IPS DF 6.9 (cell line): Measurements from ENCODE around the gene ST3GAL2.
"Not testable (repeated sequence)": the region's sequence is repeated elsewhere in the genome, so short reads cannot be mapped to it uniquely, and the experiment has no call there.

Source experiments
- DNase-seq: peaks from one replicate; pipeline ENCODE4 v3.0.0-alpha.2; 2013; ENCODE audit warnings: low read depth, low spot score
- H3K27ac ChIP-seq: one replicate; pipeline ENCODE4 v1.5.1; 2013; ENCODE audit warnings: low read length, control low read depth
- H3K27me3 ChIP-seq: 2 replicates; pipeline ENCODE4 v1.6.1; 2013; ENCODE audit warnings: mild to moderate bottlenecking, low read length; ENCODE audit not compliant: control insufficient read depth, insufficient read depth
- H3K36me3 ChIP-seq: 2 replicates; pipeline ENCODE4 v1.6.1; 2013; ENCODE audit warnings: low read length; ENCODE audit not compliant: control insufficient read depth, insufficient read depth
- H3K4me1 ChIP-seq: 2 replicates; pipeline ENCODE4 v1.6.1; 2013; ENCODE audit warnings: low read length; ENCODE audit not compliant: control insufficient read depth, insufficient read depth
- H3K4me3 ChIP-seq: 2 replicates; pipeline ENCODE4 v1.5.1; 2013; ENCODE audit warnings: mild to moderate bottlenecking, low read length
- H3K9me3 ChIP-seq: 2 replicates; pipeline ENCODE4 v1.6.1; 2013; ENCODE audit warnings: low read length, inconsistent platforms; ENCODE audit not compliant: control insufficient read depth, insufficient read depth
- WGBS: extraction: QIAGEN DNeasy Blood & Tissue Kit; methylation state at CpG from one replicate; pipeline ENCODE4 v1.1.7; 2013; ENCODE audit warnings: mixed read lengths, missing lambda C conversion rate; ENCODE audit not compliant: insufficient read length, insufficient coverage; 5-methylcytosine and 5-hydroxymethylcytosine counted together

Gene ST3GAL2

GRCh38 chr16:70364399-70364798 is 74.5 kb downstream of the ST3GAL2 start:
- no CpG with 5 or more reads among the region's 5 CpGs for WGBS
- H3K4me1 ChIP-seq: no peaks in the 10 kb centered on the region

DNA sequence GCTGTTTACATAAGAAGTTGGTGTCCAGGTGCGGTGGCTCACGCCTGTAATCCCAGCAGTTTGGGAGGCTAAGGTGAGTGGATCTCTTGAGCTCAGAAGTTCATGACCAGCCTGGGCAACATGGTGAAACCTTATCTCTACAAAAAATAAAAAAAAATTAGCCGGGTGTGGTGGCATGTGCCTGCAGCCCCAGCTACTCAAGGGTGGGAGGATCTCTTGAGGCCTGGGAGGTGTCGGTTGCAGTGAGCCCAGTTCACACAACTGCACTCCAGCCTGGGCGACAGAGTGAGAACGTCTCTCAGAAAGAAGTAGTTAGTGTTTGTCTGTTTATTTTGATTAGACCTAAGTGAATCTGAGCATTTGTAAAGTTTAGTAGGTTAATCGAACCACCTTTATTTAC is 79.3 kb downstream of the ST3GAL2 start:
- H3K27me3 ChIP-seq: no peaks in the 10 kb centered on the region
- peaks cover 22% of the 10 kb centered on the region; the same call in 1 of the 2 replicates for H3K36me3 ChIP-seq
- H3K9me3 ChIP-seq: no peaks in the 10 kb centered on the region
- H3K4me3 ChIP-seq: no peak overlapping the region
- H3K4me1 ChIP-seq: no peaks in the 10 kb centered on the region
- DNase-seq: no peak
- H3K27ac ChIP-seq: no peak overlapping the region
- WGBS: no CpG with 5 or more reads among the region's 7 CpGs

More at GRCh38 chr16:70364399-70364798, 74.5 kb downstream of the ST3GAL2 start:
- H3K36me3 ChIP-seq: peaks cover 29% of the 10 kb centered on the region
- no peaks in the 10 kb centered on the region for H3K9me3 ChIP-seq
- no peaks in the 10 kb centered on the region for H3K27me3 ChIP-seq
- DNase-seq: no peak
- H3K4me3 ChIP-seq: no peak overlapping the region
- no peak overlapping the region for H3K27ac ChIP-seq

DNA sequence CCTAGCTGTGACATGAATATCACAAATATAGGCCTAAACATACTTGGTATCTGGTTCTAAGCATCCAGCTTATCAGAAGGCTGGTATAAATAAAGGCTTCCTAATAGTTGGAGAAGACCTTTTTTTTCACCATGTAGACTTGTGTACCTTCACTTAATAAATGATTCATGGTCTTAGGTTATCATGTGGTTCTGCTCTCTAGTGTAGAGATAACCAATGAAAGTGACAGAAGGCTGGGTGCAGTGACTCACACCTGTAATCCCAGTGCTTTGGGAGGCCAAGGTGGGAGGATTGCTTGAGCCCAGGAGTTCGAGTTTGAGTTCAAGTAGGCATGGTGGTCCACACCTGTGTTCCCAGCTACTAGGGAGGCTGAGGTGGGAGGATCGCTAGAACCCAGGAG is 89.1 kb downstream of the ST3GAL2 start:
- Histone ChIP-seq H3K4me1 (no peaks in the 10 kb centered on the region), H3K9me3 (no peaks in the 10 kb centered on the region), H3K4me3 (no peak overlapping the region), H3K27ac (no peak overlapping the region), H3K36me3 (peaks cover 2% of the 10 kb centered on the region; the same call in 1 of the 2 replicates), H3K27me3 (no peaks in the 10 kb centered on the region)
- no CpG with 5 or more reads among the region's 2 CpGs for WGBS
- no peak for DNase-seq

GRCh38 chr16:70348991-70349390 is 89.9 kb downstream of the ST3GAL2 start:
- Histone ChIP-seq H3K27ac (no peak overlapping the region), H3K4me1 (no peaks in the 10 kb centered on the region), H3K9me3 (no peaks in the 10 kb centered on the region), H3K4me3 (no peak overlapping the region), H3K27me3 (no peaks in the 10 kb centered on the region), H3K36me3 (peaks cover 2% of the 10 kb centered on the region; the same call in 1 of the 2 replicates)
- DNase-seq: no peak
- no CpG with 5 or more reads among the region's 2 CpGs for WGBS

- H3K9me3 ChIP-seq: no peaks in the 10 kb centered on the region
- no peaks in the 10 kb centered on the region for H3K27me3 ChIP-seq
- peak overlapping the region; percentile 77; the same call in 1 of the 2 replicates for H3K4me3 ChIP-seq
- no CpG with 5 or more reads among the region's 10 CpGs for WGBS
- no peak for DNase-seq
- H3K4me1 ChIP-seq: no peaks in the 10 kb centered on the region
- H3K36me3 ChIP-seq: no peaks in the 10 kb centered on the region; the same call in 1 of the 2 replicates
- no peak overlapping the region for H3K27ac ChIP-seq
Observed at GRCh38 chr16:70345840-70346239, 93.1 kb downstream of the ST3GAL2 start.

DNA sequence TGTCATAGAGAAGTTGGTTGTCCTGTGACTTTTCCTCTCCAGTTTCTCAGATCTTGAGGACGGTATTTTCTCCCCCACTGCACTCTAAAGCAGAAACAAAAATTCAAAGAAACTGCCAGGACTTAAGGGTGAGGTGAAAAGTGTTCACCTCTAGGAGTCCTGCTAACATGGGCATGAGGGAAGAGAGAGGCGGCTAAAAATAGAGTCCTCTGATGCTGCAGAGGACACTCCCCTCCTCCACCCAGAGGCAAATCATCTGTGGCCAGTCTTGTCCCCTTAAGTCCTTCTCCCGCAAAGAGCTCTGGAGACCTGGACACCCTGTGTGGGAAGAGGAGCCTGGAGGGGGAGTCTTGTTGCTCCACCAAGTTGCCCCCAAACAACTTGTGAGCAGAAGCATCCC is 96.9 kb downstream of the ST3GAL2 start:
- no CpG with 5 or more reads among the region's 3 CpGs for WGBS
- no peak for DNase-seq

DNA sequence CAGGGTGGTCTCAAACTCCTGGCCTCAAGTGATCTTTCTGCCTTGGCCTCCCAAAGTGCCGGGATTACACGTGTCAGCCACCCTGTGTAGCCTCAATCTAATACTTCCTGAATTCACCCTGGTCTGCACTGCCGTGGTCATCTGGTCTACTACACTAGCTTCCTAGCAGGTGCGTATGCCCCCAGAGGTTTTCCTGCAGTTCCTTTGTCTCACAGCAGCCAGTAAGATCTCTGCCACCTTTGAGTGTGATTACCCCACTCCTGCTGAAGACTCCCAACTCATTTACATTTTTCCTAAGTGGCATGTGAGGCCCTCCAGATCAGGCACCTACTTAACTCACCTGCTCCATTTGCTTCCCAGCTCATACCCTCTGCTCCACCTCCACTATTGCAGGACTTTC is 97.3 kb downstream of the ST3GAL2 start:
- Histone ChIP-seq H3K27me3 (no peaks in the 10 kb centered on the region), H3K4me3 (no peak overlapping the region), H3K36me3 (no peaks in the 10 kb centered on the region), H3K4me1 (no peaks in the 10 kb centered on the region), H3K27ac (no peak overlapping the region), H3K9me3 (no peaks in the 10 kb centered on the region)
- WGBS: no CpG with 5 or more reads among the region's 4 CpGs
- no peak for DNase-seq

More for the DNA sequence above, 96.9 kb downstream of the ST3GAL2 start:
- H3K4me1 ChIP-seq: no peaks in the 10 kb centered on the region
- no peaks in the 10 kb centered on the region for H3K9me3 ChIP-seq
- H3K36me3 ChIP-seq: no peaks in the 10 kb centered on the region
- H3K27ac ChIP-seq: no peak overlapping the region
- H3K27me3 ChIP-seq: no peaks in the 10 kb centered on the region
- no peak overlapping the region for H3K4me3 ChIP-seq

- no CpG with 5 or more reads among the region's 5 CpGs for WGBS
- Histone ChIP-seq H3K4me3 (no peak overlapping the region), H3K9me3 (no peaks in the 10 kb centered on the region), H3K36me3 (peaks cover 8% of the 10 kb centered on the region; the same call in 1 of the 2 replicates), H3K4me1 (no peaks in the 10 kb centered on the region), H3K27me3 (no peaks in the 10 kb centered on the region), H3K27ac (no peak overlapping the region)
- DNase-seq: no peak
Observed at GRCh38 chr16:70337814-70338213, 101.1 kb downstream of the ST3GAL2 start.

DNA sequence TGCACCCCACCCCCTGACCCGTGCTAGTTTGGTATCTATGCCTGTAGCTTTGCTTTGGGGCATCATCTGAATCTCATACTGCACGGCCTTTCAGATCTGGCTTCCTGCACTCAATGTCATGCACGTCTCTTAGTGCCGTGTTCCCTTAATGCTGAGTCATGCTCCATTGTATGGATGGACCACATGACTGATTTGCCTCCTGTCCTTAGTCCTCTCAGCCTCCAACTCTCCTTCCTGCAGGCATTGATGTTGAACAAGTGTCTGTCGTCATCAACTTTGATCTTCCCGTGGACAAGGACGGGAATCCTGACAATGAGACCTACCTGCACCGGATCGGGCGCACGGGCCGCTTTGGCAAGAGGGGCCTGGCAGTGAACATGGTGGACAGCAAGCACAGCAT is 106.2 kb downstream of the ST3GAL2 start:
- not testable (repeated sequence) for H3K9me3 ChIP-seq, H3K4me3 ChIP-seq, H3K27ac ChIP-seq, DNase-seq, H3K4me1 ChIP-seq, H3K27me3 ChIP-seq
- peaks cover 13% of the 10 kb centered on the region; the same call in 1 of the 2 replicates for H3K36me3 ChIP-seq
- WGBS: no CpG with 5 or more reads among the region's 12 CpGs

- Histone ChIP-seq H3K36me3 (peaks cover 13% of the 10 kb centered on the region; the same call in 1 of the 2 replicates), H3K27ac (no peak overlapping the region), H3K4me1 (no peaks in the 10 kb centered on the region), H3K27me3 (no peaks in the 10 kb centered on the region), H3K4me3 (no peak overlapping the region), H3K9me3 (no peaks in the 10 kb centered on the region)
- DNase-seq: no peak
- no CpG with 5 or more reads among the region's 9 CpGs for WGBS
Observed at GRCh38 chr16:70331588-70332358, 107.1 kb downstream of the ST3GAL2 start.

- Histone ChIP-seq H3K27me3 (no peaks in the 10 kb centered on the region), H3K27ac (no peak overlapping the region), H3K4me1 (no peaks in the 10 kb centered on the region), H3K9me3 (no peaks in the 10 kb centered on the region), H3K36me3 (peaks cover 13% of the 10 kb centered on the region; the same call in 1 of the 2 replicates), H3K4me3 (no peak overlapping the region)
- WGBS: no CpG with 5 or more reads among the region's 1 CpG
- DNase-seq: no peak
Observed at GRCh38 chr16:70331091-70331490, 107.8 kb downstream of the ST3GAL2 start.
